ENCODE data around the gene PRKCZ.
"Not testable (repeated sequence)": the region's sequence is repeated elsewhere in the genome, so short reads cannot be mapped to it uniquely, and the experiment has no call there.

PRKCZ gene

GRCh38 chr1:2104621-2105427, 54.6 kb downstream of the PRKCZ start:
- DNase-seq = no peak

GRCh38 chr1:2105781-2106524, 55.7 kb downstream of the PRKCZ start:
- no peak for DNase-seq

- DNase-seq = no peak
Observed at GRCh38 chr1:2106659-2107405, 56.6 kb downstream of the PRKCZ start.

GRCh38 chr1:2107586-2108212, 57.5 kb downstream of the PRKCZ start:
- DNase-seq = no peak

GRCh38 chr1:2108213-2108876, 58.1 kb downstream of the PRKCZ start:
- no peak for DNase-seq

GRCh38 chr1:2108877-2109580, 58.8 kb downstream of the PRKCZ start:
- DNase-seq = no peak

GRCh38 chr1:2109581-2110021, 59.4 kb downstream of the PRKCZ start:
- no peak for DNase-seq

GRCh38 chr1:2110191-2110737, 60.1 kb downstream of the PRKCZ start:
- DNase-seq = no peak

- no peak for DNase-seq
Observed at GRCh38 chr1:2110738-2111673, 60.8 kb downstream of the PRKCZ start.

- DNase-seq = no peak
Observed at GRCh38 chr1:2111674-2112035, 61.4 kb downstream of the PRKCZ start.

GRCh38 chr1:2112280-2112701, 62.1 kb downstream of the PRKCZ start:
- no peak for DNase-seq

GRCh38 chr1:2113620-2114135, 63.5 kb downstream of the PRKCZ start:
- no peak for DNase-seq

GRCh38 chr1:2114635-2115007, 64.4 kb downstream of the PRKCZ start:
- not testable (repeated sequence) for DNase-seq

- no peak for DNase-seq
Observed at GRCh38 chr1:2115008-2115641, 64.9 kb downstream of the PRKCZ start.

GRCh38 chr1:2115702-2116341, 65.6 kb downstream of the PRKCZ start:
- no peak for DNase-seq

- no peak for DNase-seq
Observed at GRCh38 chr1:2119886-2120285, 69.7 kb downstream of the PRKCZ start.

- no peak for DNase-seq
Observed at GRCh38 chr1:2121101-2121691, 71.0 kb downstream of the PRKCZ start.

GRCh38 chr1:2121794-2122193, 71.6 kb downstream of the PRKCZ start:
- not testable (repeated sequence) for DNase-seq
